Activated naive CD8-positive, alpha-beta T cell treated with anti-CD3 and anti-CD28 coated beads, Interleukin-2, amount 10 ng/mL, durations not matched to agents 7 days and 5 days (primary cell): ENCODE data around the gene POLR3F. TPM values are rescaled to one million over a fixed set of nuclear protein-coding genes. Genes with fewer than 3 reads are reported as not detected.
"Not testable (repeated sequence)": the region's sequence is repeated elsewhere in the genome, so short reads cannot be mapped to it uniquely, and the experiment has no call there.

Experiments used
- ATAC-seq: fragments of 150-1000 bp; cut with Tn5 transposase; one replicate; pipeline ENCODE4 v1.10.0; 2021; ENCODE audit warnings: low read depth, moderate library complexity
- POLR2A ChIA-PET: fragments of 350-600 bp; sonication (Branson Sonifier 250); formaldehyde crosslinking; loops from one replicate; lab custom pipeline; 2021; ENCODE audit warnings: antibody characterized with exemption; lab: Charles Lee
- DNase-seq: peaks from one replicate; pipeline ENCODE4 v3.0.0; 2021
- H3K27ac Mint-ChIP-seq: one replicate; pipeline ENCODE4 v1.8.0; 2022; ENCODE audit warnings: mild to moderate bottlenecking, mixed read lengths
- H3K27me3 Mint-ChIP-seq: one replicate; pipeline ENCODE4 v1.8.0; 2022; ENCODE audit warnings: mild to moderate bottlenecking, moderate library complexity, mixed read lengths
- H3K36me3 Mint-ChIP-seq: one replicate; pipeline ENCODE4 v1.8.0; 2021; ENCODE audit warnings: mild to moderate bottlenecking, mixed read lengths
- H3K4me1 Mint-ChIP-seq: one replicate; pipeline ENCODE4 v1.8.0; 2021; ENCODE audit warnings: mixed read lengths
- H3K4me3 Mint-ChIP-seq: one replicate; pipeline ENCODE4 v1.8.0; 2022; ENCODE audit warnings: mild to moderate bottlenecking, moderate library complexity, mixed read lengths
- H3K9me3 Mint-ChIP-seq: one replicate; pipeline ENCODE4 v1.8.0; 2021; ENCODE audit warnings: mixed read lengths
- total RNA-seq, 2 experiments: library from RNA; stranded (reverse); gene quantifications; one replicate each; pipeline ENCODE4 v1.2.3, GENCODE V29; 2021

The POLR3F gene
- total RNA-seq, 2 experiments from 2014 or later = 8.3 to 8.5 TPM

DNA sequence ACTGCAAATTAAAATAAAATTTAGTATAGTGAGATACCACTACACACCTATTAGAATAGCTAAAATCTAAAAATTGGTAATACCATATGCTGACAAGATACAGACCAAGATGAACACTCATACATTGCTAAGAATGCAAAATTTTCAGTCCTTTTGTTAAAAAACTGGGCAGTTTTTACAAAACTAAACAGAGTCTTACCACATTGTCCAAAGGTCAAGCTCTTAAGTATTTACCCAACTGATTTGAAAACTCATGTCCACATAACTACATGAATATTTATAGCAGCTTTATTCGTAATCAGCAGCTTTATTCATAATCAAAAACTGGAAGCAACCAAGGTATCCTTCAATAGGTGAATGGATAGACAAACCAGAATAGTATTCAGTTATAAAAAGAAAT, 10.0 kb downstream of the POLR3F start:
- POLR2A ChIA-PET = no interaction called here
- Mint-ChIP-seq H3K27me3 (no peaks in the 10 kb centered on the region), H3K4me1 (no peaks in the 10 kb centered on the region), H3K36me3 (peaks cover 14% of the 10 kb centered on the region), H3K4me3 (no peak overlapping the region), H3K27ac (no peak overlapping the region), H3K9me3 (no peaks in the 10 kb centered on the region)
- no peak for ATAC-seq
- DNase-seq = no peak

DNA sequence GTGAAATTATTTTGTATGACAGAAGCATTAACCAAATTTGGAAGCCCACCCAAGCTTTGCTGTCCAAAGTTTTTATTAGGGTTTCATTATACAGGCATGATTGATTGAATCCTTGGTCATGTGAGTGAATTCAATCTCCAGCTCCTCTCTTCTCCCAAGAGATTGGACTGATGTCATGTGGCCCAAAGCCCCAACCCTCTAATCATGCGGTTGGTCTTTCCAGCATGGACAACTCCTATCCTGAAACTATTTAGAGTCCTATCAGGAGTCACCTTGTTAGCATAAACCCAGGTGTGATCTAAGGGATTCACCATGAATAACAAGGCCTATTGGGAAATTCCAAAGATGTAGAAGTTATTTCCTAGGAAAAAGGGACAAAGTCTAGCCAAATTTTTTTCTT, 10.6 kb downstream of the POLR3F start:
- DNase-seq = no peak
- Mint-ChIP-seq H3K4me3 (no peak overlapping the region), H3K27me3 (no peaks in the 10 kb centered on the region), H3K4me1 (no peaks in the 10 kb centered on the region), H3K27ac (no peak overlapping the region), H3K9me3 (no peaks in the 10 kb centered on the region), H3K36me3 (peaks cover 17% of the 10 kb centered on the region)
- ATAC-seq = no peak
- POLR2A ChIA-PET = no interaction called here

GRCh38 chr20:18481596-18481995, 14.4 kb downstream of the POLR3F start:
- Mint-ChIP-seq H3K36me3 (peaks cover 23% of the 10 kb centered on the region), H3K27ac (no peak overlapping the region), H3K4me1 (no peaks in the 10 kb centered on the region), H3K4me3 (no peak overlapping the region), H3K27me3 (no peaks in the 10 kb centered on the region), H3K9me3 (no peaks in the 10 kb centered on the region)
- DNase-seq (no peak), ATAC-seq (no peak)
- POLR2A ChIA-PET = no interaction called here

GRCh38 chr20:18488301-18488700, 21.1 kb downstream of the POLR3F start:
- POLR2A ChIA-PET = no interaction called here
- H3K27ac Mint-ChIP-seq = no peak overlapping the region
- no peak for ATAC-seq
- H3K4me3 Mint-ChIP-seq = no peak overlapping the region
- H3K36me3 Mint-ChIP-seq = peaks cover 21% of the 10 kb centered on the region
- no peak for DNase-seq
- H3K4me1 Mint-ChIP-seq = no peaks in the 10 kb centered on the region
- H3K27me3 Mint-ChIP-seq = no peaks in the 10 kb centered on the region
- H3K9me3 Mint-ChIP-seq = no peaks in the 10 kb centered on the region

DNA sequence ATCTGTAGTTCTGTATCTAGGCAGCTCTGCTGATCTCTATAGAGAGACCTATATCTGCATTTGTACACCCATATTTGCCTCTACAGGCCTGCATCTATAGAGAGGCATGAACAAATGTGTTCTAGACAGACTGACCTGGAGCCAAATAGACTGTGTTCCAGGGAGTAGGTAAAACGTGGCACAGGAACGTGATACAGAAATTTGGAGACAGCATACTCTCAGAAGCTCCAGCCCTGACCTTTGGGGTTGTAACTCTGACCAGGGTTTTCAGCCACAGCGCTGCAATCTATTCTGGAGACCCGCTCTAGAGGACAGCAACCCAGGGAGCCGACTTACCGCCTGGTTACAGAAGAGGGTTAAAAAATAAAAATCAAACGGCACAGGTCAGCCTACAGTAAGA, 28.9 kb downstream of the POLR3F start:
- Mint-ChIP-seq H3K9me3 (no peaks in the 10 kb centered on the region), H3K27ac (no peak overlapping the region)
- POLR2A ChIA-PET = interaction anchor here (0.5 to 4.3 kb wide), 4 partner anchors 12 to 926 kb away, joined by 3 to 64 read pairs (median 11); partner anchors contain the start of genes DZANK1, POLR3F and SEC23B

DNA sequence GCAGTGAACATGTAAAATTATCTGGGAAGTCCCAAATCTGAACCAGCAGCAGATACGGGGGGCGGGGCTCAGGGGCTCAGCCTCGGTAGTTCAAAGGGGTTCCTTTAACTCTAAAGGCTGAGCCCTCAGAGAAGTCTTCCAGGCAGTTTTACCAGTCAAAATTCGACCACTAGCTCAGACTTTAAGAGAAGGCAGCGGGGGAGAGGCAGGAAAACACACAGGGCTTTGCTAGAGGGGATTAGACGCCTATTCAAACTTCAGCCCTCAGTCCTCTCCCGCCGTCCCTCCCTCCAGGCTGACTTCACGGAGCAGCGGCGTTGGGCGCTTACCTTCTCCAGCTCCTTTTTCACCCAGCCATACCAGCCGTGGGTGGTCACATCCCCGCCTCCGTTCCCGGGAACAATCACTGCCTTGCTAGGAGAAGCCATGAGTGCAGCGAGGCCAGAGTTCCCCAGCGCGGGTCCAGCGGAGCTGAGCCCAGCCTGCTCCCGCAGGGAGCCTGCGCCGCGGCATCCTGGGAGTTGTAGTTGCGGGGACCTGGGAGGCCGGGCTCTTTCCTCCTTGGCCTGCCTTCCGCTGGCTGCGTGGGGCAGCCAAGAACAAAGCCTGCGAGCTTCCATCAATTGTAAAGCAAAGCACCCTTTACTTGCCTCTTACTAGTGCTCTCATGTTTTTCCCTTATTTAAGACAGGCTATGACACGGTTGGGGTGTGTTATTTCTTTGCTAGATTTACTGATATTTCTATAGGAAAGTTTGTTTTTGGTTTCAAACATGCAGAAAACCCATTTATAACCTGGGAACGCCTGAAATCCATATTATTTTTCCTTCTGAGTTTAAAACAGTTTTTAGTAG, 29.8 kb downstream of the POLR3F start, which contains the start of gene RBBP9:
TSS of gene RBBP9 (minus strand) at position 486 of the 853 bp plus-strand sequence. CDS start at position 428, 58 bp downstream.
- H3K4me1 Mint-ChIP-seq = peaks cover 13% of the 10 kb centered on the region
- H3K4me3 Mint-ChIP-seq = peak within 1 kb of the TSS; percentile 97
- POLR2A ChIA-PET = interaction anchor here (0.5 to 4.3 kb wide), 3 partner anchors 11 to 33 kb away, joined by 3 to 64 read pairs (median 16); partner anchors contain the start of genes DZANK1, POLR3F and SEC23B
- ATAC-seq = peak; percentile 100
- H3K27ac Mint-ChIP-seq = peak within 1 kb of the TSS; percentile 82
- H3K27me3 Mint-ChIP-seq = no peaks in the 10 kb centered on the region
- H3K9me3 Mint-ChIP-seq = no peaks in the 10 kb centered on the region
- peaks cover 9% of the 10 kb centered on the region for H3K36me3 Mint-ChIP-seq
- peak; percentile 79 for DNase-seq

More for the DNA sequence above, 28.9 kb downstream of the POLR3F start:
- Mint-ChIP-seq H3K4me1 (peaks cover 13% of the 10 kb centered on the region), H3K4me3 (peak overlapping the region; percentile 97), H3K36me3 (peaks cover 12% of the 10 kb centered on the region), H3K27me3 (no peaks in the 10 kb centered on the region)
- ATAC-seq (no peak), DNase-seq (no peak)

DNA sequence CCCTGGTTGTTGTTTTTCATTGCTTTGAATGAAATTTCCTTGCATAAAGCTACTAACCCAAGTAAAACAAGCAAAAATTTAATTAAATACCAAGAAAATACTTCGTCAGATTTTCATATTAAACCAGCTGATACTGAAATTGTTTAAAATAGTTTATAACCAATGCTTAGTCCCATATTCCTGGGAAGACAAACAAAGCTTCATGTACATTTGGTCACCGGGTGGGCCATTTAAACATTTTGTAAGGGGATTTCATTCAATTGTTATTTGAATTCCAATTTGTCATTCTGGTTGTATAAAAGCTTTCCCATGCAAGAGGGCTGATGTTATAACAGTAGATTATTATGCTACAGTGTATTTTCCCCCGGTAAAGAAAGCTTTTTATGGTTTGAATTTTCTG, 30.4 kb downstream of the POLR3F start:
- H3K4me3 Mint-ChIP-seq = peak overlapping the region; percentile 97
- DNase-seq (no peak), ATAC-seq (no peak)
- peaks cover 13% of the 10 kb centered on the region for H3K4me1 Mint-ChIP-seq
- H3K36me3 Mint-ChIP-seq = peaks cover 9% of the 10 kb centered on the region
- no peak overlapping the region for H3K27ac Mint-ChIP-seq
- POLR2A ChIA-PET = interaction anchor here (2.3 to 4.3 kb wide), 2 partner anchors 10 to 30 kb away, joined by 16 to 64 read pairs; partner anchors contain the start of genes DZANK1, POLR3F and SEC23B
- no peaks in the 10 kb centered on the region for H3K9me3 Mint-ChIP-seq
- no peaks in the 10 kb centered on the region for H3K27me3 Mint-ChIP-seq

DNA sequence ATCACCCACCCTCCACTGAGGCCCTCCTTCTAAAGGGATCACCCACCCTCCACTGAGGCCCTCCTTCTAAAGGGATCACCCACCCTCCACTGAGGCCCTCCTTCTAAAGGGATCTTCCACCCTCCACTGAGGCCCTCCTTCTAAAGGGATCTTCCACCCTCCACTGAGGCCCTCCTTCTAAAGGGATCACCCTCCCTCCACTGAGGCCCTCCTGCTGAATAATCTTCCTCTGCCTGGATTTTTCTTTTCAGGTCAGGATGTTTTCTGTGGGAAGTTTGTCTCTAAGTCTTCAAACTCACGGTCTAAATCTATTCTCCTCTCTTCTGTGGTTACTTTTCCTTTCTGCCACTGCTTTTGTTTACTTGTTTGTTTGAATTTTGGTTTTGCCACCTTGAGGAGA, 34.5 kb downstream of the POLR3F start:
- ATAC-seq, H3K4me3 Mint-ChIP-seq, H3K36me3 Mint-ChIP-seq, POLR2A ChIA-PET, DNase-seq, H3K4me1 Mint-ChIP-seq, H3K27ac Mint-ChIP-seq, H3K9me3 Mint-ChIP-seq, H3K27me3 Mint-ChIP-seq: not testable (repeated sequence)

DNA sequence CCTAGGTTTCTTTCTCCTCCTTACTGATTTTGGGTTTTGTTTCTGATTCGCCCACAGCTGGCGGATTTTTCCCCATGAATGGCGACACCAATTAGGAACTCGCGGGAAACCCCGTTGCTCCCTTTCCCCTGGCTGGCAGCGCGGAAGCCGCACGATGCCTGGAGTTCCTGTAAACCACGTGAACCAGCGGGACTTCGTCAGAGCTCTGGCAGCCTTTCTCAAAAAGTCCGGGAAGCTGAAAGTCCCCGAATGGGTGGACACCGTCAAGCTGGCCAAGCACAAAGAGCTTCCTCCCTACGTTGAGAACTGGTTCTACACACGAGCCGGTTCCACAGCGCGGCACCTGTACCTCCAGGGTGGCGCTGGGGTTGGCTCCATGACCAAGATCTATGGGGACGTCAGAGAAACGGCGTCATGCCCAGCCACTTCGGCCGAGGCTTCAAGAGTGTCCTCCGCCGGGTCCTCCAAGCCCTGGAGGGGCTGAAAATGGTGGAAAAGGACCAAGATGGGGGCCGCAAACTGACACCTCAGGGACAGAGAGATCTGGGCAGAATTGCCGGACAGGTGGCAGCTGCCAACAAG, 37.4 kb downstream of the POLR3F start:
- POLR2A ChIA-PET = interaction anchor here (1.0 kb wide), 1 partner anchor 367 kb away, joined by 4 read pairs; the partner anchor contains the start of genes KAT14 and PET117
- DNase-seq = no peak
- Mint-ChIP-seq H3K27me3 (peaks cover 2% of the 10 kb centered on the region), H3K27ac (no peak overlapping the region), H3K4me1 (peaks cover 12% of the 10 kb centered on the region), H3K9me3 (no peaks in the 10 kb centered on the region), H3K36me3 (peaks cover 3% of the 10 kb centered on the region), H3K4me3 (no peak overlapping the region)
- ATAC-seq = no peak

DNA sequence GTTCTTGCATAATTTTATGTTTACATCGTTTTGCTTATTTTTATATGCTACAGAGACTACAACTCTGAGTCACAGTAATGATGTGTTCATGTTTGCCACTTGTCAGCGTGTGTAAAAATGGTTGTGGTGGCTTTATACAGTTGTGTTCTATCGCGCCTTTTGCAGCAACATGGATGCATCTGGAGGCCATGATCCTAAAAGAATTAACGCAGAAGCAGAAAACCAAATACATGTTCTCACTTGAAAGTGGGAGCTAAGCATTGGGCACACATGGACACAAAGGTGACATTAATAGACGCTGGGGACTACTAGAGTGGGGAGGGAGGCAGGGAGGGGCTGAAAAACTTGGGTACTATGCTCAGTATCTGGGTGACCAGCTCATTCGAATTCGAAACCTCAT, 39.6 kb downstream of the POLR3F start:
- Mint-ChIP-seq H3K4me3 (peak overlapping the region; percentile 98), H3K4me1 (peaks cover 28% of the 10 kb centered on the region), H3K9me3 (no peaks in the 10 kb centered on the region), H3K27me3 (peaks cover 2% of the 10 kb centered on the region), H3K36me3 (peaks cover 20% of the 10 kb centered on the region), H3K27ac (peak overlapping the region; percentile 98)
- ATAC-seq = no peak
- POLR2A ChIA-PET = interaction anchor here (1.0 to 4.5 kb wide), 7 partner anchors 10 to 369 kb away, joined by 3 to 64 read pairs (median 4); partner anchors contain the start of genes DTD1, DZANK1, KAT14 and PET117
- no peak for DNase-seq

DNA sequence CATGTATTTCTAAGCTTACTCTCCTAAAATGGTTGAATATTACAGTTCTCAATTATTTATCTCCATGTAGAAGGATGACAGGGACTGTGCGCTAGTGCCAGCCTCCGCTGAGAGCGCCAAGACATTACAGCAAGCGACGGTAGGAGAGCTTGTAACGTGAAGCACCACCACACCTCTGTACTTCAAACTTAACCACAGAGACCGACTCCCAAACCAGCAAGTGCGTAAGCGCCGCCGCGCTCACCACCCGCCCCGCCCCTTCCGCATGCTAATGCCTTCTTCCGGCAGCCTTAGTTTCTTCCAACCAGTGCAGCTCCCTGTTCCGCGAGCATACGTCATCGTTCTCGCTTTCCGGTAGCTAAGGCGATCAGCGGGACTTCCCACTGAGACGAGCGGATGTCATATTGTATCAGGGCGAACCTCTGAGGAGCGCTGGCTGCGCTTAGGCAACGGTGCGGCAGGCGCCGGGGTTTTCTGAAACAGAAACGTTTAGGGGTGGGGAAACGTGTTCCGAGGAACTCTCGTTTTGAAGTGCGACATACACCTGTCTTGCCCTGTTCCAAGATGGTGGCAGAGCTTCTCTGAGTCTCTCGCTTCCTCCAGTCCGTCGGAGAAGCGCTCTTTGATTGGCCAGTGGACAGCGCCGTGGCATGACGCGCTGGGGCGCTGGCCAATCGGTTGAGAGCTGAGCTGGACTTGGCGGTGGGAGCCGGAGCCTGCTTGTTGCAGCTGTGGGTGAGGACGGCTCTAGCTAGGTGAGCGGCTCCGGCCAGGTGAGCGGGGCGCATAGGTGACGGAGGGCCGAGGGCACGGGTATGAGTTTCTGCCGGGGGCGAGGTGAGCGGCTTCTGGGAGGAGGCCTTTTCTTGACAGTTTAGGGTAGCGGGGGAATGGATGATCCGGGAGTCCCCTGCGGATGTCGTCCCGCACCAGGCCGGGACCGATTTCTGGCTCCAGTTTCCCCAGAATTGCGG, 40.3 kb downstream of the POLR3F start, which contains the start of gene SEC23B:
TSS of gene SEC23B (plus strand) at position 723 of the 974 bp plus-strand sequence. CDS start 2,896 bp downstream, outside the sequence.
- no peaks in the 10 kb centered on the region for H3K9me3 Mint-ChIP-seq
- H3K36me3 Mint-ChIP-seq = peaks cover 20% of the 10 kb centered on the region
- POLR2A ChIA-PET = interaction anchor here (1.0 to 4.5 kb wide), 7 partner anchors 10 to 370 kb away, joined by 3 to 64 read pairs (median 4); partner anchors contain the start of genes DTD1, DZANK1, KAT14 and PET117
- DNase-seq (peak; percentile 96), ATAC-seq (peak; percentile 95)
- H3K4me3 Mint-ChIP-seq = peak within 1 kb of the TSS; percentile 98
- peaks cover 2% of the 10 kb centered on the region for H3K27me3 Mint-ChIP-seq
- H3K4me1 Mint-ChIP-seq = peaks cover 28% of the 10 kb centered on the region
- H3K27ac Mint-ChIP-seq = peak within 1 kb of the TSS; percentile 98

- POLR2A ChIA-PET = no interaction called here
- Mint-ChIP-seq H3K27ac (no peak overlapping the region), H3K4me3 (no peak overlapping the region)
Measured at GRCh38 chr20:18511571-18511970, 44.4 kb downstream of the POLR3F start.

More at GRCh38 chr20:18511571-18511970, 44.4 kb downstream of the POLR3F start:
- H3K9me3 Mint-ChIP-seq = no peaks in the 10 kb centered on the region
- no peak for ATAC-seq
- DNase-seq = no peak
- no peaks in the 10 kb centered on the region for H3K27me3 Mint-ChIP-seq
- H3K36me3 Mint-ChIP-seq = peaks cover 25% of the 10 kb centered on the region
- peaks cover 29% of the 10 kb centered on the region for H3K4me1 Mint-ChIP-seq
